MCF 10A (cell line): Measurements from ENCODE around the gene SPAG7. TPM values are rescaled to one million over a fixed set of nuclear protein-coding genes. Genes with fewer than 3 reads are reported as not detected.

Experiments
- BruUV-seq: library from RNA; stranded (reverse); fragments of 400-500 nt; replicated peaks from 2 replicates; lab custom pipeline; 2021; lab: Mats Ljungman, UMichigan
- CTCF ChIA-PET: fragments of 300-600 bp; sonication (Branson Sonifier 250); formaldehyde crosslinking; extraction: SDS; loops from one replicate; lab custom pipeline; 2021; ENCODE audit warnings: antibody characterized with exemption, inconsistent platforms; lab: Yijun Ruan, JAX
- POLR2A ChIA-PET: fragments of 300-600, 350-650 bp; sonication (Branson Sonifier 250); formaldehyde crosslinking; extraction: SDS; loops from one replicate; lab custom pipeline; 2020; ENCODE audit warnings: antibody characterized with exemption, inconsistent platforms; lab: Yijun Ruan, JAX
- DNase-seq: peaks from one replicate; pipeline ENCODE4 v3.0.0-alpha.2; 2018; ENCODE audit not compliant: unreplicated experiment
- H3K27ac Mint-ChIP-seq: one replicate; pipeline ENCODE4 v1.8.0; 2022; ENCODE audit warnings: mild to moderate bottlenecking, low read depth, mixed read lengths; ENCODE audit not compliant: unreplicated experiment
- H3K27me3 Mint-ChIP-seq: one replicate; pipeline ENCODE4 v1.8.0; 2022; ENCODE audit warnings: mixed read lengths; ENCODE audit not compliant: insufficient read depth, unreplicated experiment
- H3K36me3 Mint-ChIP-seq: one replicate; pipeline ENCODE4 v1.8.0; 2022; ENCODE audit warnings: mild to moderate bottlenecking, moderate library complexity, mixed read lengths; ENCODE audit not compliant: insufficient read depth, unreplicated experiment
- H3K4me1 Mint-ChIP-seq: one replicate; pipeline ENCODE4 v1.8.0; 2022; ENCODE audit warnings: mixed read lengths; ENCODE audit not compliant: insufficient read depth, unreplicated experiment
- H3K4me3 Mint-ChIP-seq: one replicate; pipeline ENCODE4 v1.8.0; 2022; ENCODE audit warnings: mild to moderate bottlenecking, moderate library complexity, mixed read lengths; ENCODE audit not compliant: unreplicated experiment
- H3K9me3 Mint-ChIP-seq: one replicate; pipeline ENCODE4 v1.8.0; 2022; ENCODE audit warnings: mixed read lengths; ENCODE audit not compliant: unreplicated experiment
- intact Hi-C: fragments of 100-400 bp; cut with micrococcal nuclease; formaldehyde crosslinking; loops from 2 replicates; pipeline ENCODE4 v1.14.1; 2022
- total RNA-seq: library from RNA; stranded (reverse); gene quantifications from 2 replicates; pipeline ENCODE4 v1.2.3, GENCODE V29; 2022
- TF ChIP-seq, protein P1 (sequence below): fragments of 200-600 bp; IDR thresholded peaks from one replicate; pipeline ENCODE4 v1.8.0; 2022; ENCODE audit warnings: antibody characterized with exemption, mild to moderate bottlenecking; ENCODE audit not compliant: unreplicated experiment

Gene SPAG7
- total RNA-seq, 1 experiment from 2014 or later = 112 TPM

GRCh38 chr17:4946312-4946976, 21.2 kb downstream of the SPAG7 start:
- DNase-seq = no peak
- Mint-ChIP-seq H3K27me3 (no peaks in the 10 kb centered on the region), H3K9me3 (no peaks in the 10 kb centered on the region), H3K36me3 (peaks cover 56% of the 10 kb centered on the region), H3K4me3 (peak overlapping the region; percentile 74), H3K27ac (peak overlapping the region; percentile 93), H3K4me1 (peaks cover 63% of the 10 kb centered on the region)
- CTCF ChIA-PET = interaction anchor here (0.6 to 1.7 kb wide), 5 partner anchors 37 to 251 kb away, joined by 3 to 5 read pairs (median 5); partner anchors contain the start of gene MED11
- TF ChIP-seq, protein P1, sequence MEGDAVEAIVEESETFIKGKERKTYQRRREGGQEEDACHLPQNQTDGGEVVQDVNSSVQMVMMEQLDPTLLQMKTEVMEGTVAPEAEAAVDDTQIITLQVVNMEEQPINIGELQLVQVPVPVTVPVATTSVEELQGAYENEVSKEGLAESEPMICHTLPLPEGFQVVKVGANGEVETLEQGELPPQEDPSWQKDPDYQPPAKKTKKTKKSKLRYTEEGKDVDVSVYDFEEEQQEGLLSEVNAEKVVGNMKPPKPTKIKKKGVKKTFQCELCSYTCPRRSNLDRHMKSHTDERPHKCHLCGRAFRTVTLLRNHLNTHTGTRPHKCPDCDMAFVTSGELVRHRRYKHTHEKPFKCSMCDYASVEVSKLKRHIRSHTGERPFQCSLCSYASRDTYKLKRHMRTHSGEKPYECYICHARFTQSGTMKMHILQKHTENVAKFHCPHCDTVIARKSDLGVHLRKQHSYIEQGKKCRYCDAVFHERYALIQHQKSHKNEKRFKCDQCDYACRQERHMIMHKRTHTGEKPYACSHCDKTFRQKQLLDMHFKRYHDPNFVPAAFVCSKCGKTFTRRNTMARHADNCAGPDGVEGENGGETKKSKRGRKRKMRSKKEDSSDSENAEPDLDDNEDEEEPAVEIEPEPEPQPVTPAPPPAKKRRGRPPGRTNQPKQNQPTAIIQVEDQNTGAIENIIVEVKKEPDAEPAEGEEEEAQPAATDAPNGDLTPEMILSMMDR = no peak
- POLR2A ChIA-PET = interaction anchor here (0.7 to 21.5 kb wide), 10 partner anchors 12 to 236 kb away, joined by 3 to 639 read pairs (median 6); partner anchors contain the start of genes ARRB2, CAMTA2, INCA1 and KIF1C
- intact Hi-C loops = no loop called here
- TSS peak; percentile 60 for BruUV-seq

DNA sequence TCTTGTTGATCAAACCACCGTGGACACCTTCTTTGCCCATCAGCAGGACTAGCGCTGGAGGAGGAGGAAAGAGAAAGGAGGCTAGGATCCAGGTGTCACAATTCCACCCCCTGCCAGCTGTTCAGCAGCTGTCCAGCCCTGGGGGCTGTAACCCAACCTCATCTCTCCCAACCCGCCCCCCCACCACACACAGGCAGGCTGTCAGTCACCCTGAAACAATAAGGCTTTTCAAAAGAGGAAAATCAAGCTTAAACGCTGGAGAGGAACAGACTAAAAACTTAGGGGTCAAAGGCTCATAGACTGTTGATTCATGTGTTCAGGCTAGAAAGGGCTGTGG, 21.7 kb downstream of the SPAG7 start:
- no peaks in the 10 kb centered on the region for H3K9me3 Mint-ChIP-seq
- intact Hi-C loops = no loop called here
- DNase-seq = peak; percentile 26
- H3K36me3 Mint-ChIP-seq = peaks cover 57% of the 10 kb centered on the region
- TF ChIP-seq, protein P1 = no peak
- H3K4me3 Mint-ChIP-seq = peak overlapping the region; percentile 74
- no peaks in the 10 kb centered on the region for H3K27me3 Mint-ChIP-seq
- peak overlapping the region; percentile 93 for H3K27ac Mint-ChIP-seq
- ChIA-PET CTCF (interaction anchor here (0.6 to 1.7 kb wide), 5 partner anchors 36 to 250 kb away, joined by 3 to 5 read pairs (median 5); partner anchors contain the start of gene MED11), POLR2A (interaction anchor here (1.2 to 21.5 kb wide), 7 partner anchors 11 to 236 kb away, joined by 3 to 639 read pairs (median 6); partner anchors contain the start of genes ARRB2, INCA1, KIF1C and PSMB6)
- BruUV-seq = no TSS peak
- peaks cover 63% of the 10 kb centered on the region for H3K4me1 Mint-ChIP-seq

DNA sequence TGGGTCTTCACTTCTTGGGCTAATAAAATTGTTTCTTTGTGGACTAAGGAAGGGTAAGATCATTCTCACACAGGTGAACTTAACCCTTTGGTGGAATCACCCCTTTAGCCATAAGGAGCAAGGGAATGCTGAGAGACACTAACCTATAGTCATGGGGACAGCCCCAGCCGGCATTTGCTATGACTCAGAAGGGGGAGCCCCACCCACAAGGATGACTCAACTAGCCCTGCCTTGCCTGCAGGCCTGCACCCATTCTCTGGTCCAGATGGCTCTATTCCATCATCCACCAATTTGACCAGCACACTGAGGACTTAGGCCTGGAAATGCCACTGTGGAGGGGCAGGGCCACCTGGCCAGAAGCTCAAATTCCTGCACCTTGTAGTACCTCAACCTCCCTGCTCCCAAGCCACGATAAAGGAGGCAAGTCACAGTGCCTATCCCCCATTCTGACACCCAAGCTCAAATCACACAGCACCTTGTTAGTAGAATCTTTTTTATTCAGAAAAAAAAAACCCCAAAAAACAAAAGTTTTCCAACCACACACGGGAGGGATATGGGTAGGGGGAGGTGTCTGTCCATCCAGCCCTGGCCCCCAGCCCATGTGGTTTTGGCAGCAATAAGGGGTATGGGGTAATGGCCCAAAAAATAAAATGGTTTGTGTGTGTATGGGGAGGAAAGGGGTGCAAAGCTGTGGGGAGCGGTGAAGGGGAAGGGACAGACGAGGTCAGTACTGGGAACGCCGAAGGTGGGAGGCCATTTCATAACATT, 22.3 kb downstream of the SPAG7 start:
- H3K9me3 Mint-ChIP-seq = no peaks in the 10 kb centered on the region
- ChIA-PET POLR2A (interaction anchor here (0.6 to 21.5 kb wide), 7 partner anchors 11 to 235 kb away, joined by 3 to 639 read pairs (median 5); partner anchors contain the start of genes ARRB2, PSMB6 and SPAG7), CTCF (interaction anchor here (0.6 to 1.7 kb wide), 4 partner anchors 36 to 250 kb away, joined by 3 to 5 read pairs (median 5); partner anchors contain the start of gene MED11)
- H3K27me3 Mint-ChIP-seq = no peaks in the 10 kb centered on the region
- peak overlapping the region; percentile 74 for H3K4me3 Mint-ChIP-seq
- peaks cover 62% of the 10 kb centered on the region for H3K36me3 Mint-ChIP-seq
- DNase-seq = peak; percentile 96
- intact Hi-C loops = no loop called here
- BruUV-seq = no TSS peak
- TF ChIP-seq, protein P1 = no peak
- peak overlapping the region; percentile 90 for H3K27ac Mint-ChIP-seq
- peaks cover 59% of the 10 kb centered on the region for H3K4me1 Mint-ChIP-seq
